ENCODE measurements around the gene ATG3.
"Not testable (repeated sequence)": the region's sequence is repeated elsewhere in the genome, so short reads cannot be mapped to it uniquely, and the experiment has no call there.

ATG3 gene

GRCh38 chr3:112561734-112562529 is at the start of gene ATG3, which contains the start of gene SLC35A5:
Gene ATG3 (minus strand): TSS chr3:112561962. CDS start chr3:112561528, 434 bp downstream.
Gene SLC35A5 (plus strand): TSS chr3:112562045. CDS start chr3:112563404, 1,359 bp downstream.
- peak; percentile 98 to 99 for DNase-seq (ENCODE audit: low read depth in 2 of 2)

DNA sequence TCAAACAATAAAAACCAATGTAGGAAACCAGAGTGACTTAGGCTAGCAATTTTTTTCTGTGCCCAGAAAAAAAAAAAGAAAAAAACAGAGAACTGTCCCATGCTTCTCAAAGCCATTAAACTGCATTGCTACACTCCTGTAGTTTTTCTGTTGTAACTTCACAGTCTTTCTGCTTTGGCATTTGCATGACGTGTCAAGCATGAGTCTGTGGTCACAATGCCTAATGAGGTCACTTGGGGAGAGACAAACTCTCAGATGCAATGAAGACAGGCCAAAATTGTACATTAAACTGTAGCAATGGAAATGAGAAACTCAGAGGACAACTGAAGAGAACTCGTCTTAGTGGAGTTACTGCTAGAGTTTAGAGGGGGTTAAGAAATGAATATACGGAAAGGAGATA is 48.4 kb upstream of the ATG3 start:
- DNase-seq (ENCODE audit: low read depth in 2 of 2), result no peak

GRCh38 chr3:112607863-112608262 is 46.1 kb upstream of the ATG3 start:
- DNase-seq (ENCODE audit: low read depth in 2 of 2), result no peak

- no peak for DNase-seq (ENCODE audit: low read depth in 2 of 2)
Observed at GRCh38 chr3:112606098-112606497, 44.3 kb upstream of the ATG3 start.

- no peak for DNase-seq (ENCODE audit: low read depth in 2 of 2)
Observed at GRCh38 chr3:112605285-112605684, 43.5 kb upstream of the ATG3 start.

GRCh38 chr3:112604536-112604935 is 42.8 kb upstream of the ATG3 start:
- DNase-seq (ENCODE audit: low read depth in 2 of 2), result no peak

DNA sequence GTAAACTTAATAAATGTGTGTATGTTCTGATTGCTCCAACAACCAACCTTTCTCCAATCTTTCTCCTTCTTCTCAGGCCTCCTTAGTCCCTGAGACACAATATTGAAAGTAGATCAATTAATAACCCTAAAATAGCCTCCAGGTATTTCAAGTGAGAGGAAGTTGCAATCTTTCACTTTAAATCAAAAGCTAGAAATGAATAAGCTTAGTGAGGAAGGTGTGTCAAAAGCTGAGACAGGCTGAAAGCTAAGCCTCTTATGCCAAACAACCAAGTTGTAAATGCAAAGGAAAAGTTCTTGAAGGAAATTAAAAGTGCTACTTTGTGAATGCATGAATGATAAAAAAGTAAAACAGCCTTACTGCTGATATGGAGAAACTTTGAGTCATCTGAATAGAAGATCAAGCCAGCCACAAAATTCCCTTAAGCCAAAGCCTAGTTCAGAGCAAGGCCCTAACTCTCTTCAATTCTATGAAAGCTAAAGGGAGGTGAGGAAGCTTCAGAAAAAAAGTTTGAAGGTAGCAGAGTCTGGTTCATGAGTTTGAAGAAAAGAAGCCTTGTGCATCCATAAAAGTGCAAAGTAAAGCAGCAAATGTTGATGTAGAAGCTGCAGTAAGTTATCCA is 40.6 kb upstream of the ATG3 start:
- no peak for DNase-seq (ENCODE audit: low read depth in 2 of 2)

GRCh38 chr3:112598731-112599130 is 37.0 kb upstream of the ATG3 start:
- no peak for DNase-seq (ENCODE audit: low read depth in 2 of 2)

GRCh38 chr3:112597945-112598344 is 36.2 kb upstream of the ATG3 start:
- DNase-seq (ENCODE audit: low read depth in 2 of 2), result no peak

GRCh38 chr3:112594856-112595255 is 33.1 kb upstream of the ATG3 start:
- DNase-seq (ENCODE audit: low read depth in 2 of 2), result no peak

- no peak for DNase-seq (ENCODE audit: low read depth in 2 of 2)
Observed at GRCh38 chr3:112593258-112593657, 31.5 kb upstream of the ATG3 start.

GRCh38 chr3:112587336-112587735 is 25.6 kb upstream of the ATG3 start:
- no peak for DNase-seq (ENCODE audit: low read depth in 2 of 2)

GRCh38 chr3:112585782-112586181 is 24.0 kb upstream of the ATG3 start:
- no peak for DNase-seq (ENCODE audit: low read depth in 2 of 2)

- DNase-seq (ENCODE audit: low read depth in 2 of 2), result no peak
Observed at GRCh38 chr3:112583105-112583504, 21.3 kb upstream of the ATG3 start.

DNA sequence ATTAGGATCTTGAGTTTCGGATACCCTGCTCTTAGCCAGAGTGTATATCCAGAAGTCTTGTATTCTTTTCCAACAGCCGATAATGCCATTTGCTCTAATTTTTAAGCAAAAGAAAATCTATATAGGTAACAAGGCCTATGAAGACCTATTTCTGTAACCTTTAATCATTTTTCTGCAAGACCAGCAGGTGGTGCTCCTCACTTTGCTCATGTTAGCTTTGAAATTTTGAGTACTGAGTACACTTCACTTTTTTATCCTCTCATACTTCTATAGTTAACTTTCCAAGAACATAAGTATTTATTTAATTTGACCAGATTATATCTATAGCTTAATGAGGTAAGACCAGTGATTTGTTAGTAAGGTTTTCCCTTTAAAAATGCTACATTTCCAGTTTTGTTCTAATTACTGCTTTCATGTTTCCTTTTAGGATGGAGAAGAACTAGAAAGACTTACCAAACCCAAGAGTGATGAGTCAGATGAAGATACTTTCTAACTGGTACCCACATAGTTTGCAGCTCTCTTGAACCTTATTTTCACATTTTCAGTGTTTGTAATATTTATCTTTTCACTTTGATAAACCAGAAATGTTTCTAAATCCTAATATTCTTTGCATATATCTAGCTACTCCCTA is 20.6 kb upstream of the ATG3 start:
- DNase-seq (ENCODE audit: low read depth in 2 of 2), result no peak

GRCh38 chr3:112579697-112580096 is 17.9 kb upstream of the ATG3 start:
- DNase-seq (ENCODE audit: low read depth in 2 of 2), result no peak

GRCh38 chr3:112579232-112579631 is 17.5 kb upstream of the ATG3 start:
- DNase-seq (ENCODE audit: low read depth in 2 of 2), result no peak

DNA sequence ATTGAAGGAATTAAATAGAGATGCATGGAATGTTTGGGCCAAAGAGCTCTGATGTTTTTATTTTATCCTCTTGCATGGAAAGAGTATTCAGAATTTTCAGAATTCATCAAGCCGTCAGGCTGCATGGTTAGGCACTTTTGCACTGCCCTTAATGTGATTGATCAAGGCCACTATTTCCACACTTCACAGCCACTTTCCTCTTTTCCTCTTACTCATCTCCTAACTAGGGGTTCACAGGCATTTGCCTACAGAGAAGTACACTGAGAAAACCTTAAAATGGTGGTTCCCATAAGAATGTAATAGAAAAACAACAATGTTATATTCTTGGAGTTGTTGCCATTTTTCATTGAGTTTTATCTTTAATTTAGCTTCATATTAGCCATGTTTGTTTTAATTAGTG is 10.9 kb upstream of the ATG3 start:
- DNase-seq (ENCODE audit: low read depth in 2 of 2), result no peak

GRCh38 chr3:112569265-112569664 is 7.5 kb upstream of the ATG3 start:
- no peak for DNase-seq (ENCODE audit: low read depth in 2 of 2)

DNA sequence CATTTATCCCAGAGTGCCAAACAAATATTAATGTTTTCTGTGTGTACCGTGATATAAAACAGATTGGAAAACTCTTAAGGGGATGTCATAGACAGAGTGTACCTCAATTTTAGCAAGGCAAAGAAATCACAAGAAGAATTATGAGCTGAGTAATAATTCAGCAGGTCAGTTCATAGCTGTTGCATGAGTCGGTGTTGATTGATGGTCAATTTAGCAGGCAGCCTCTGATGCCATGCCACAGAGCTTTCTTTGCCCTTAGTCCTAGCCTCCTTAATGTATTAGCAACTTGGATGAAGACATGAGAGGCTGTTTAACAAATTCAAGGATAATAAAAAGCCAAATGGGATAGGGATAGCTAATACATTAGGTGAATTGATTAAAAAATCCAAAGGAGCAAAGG is 6.9 kb upstream of the ATG3 start:
- no peak for DNase-seq (ENCODE audit: low read depth in 2 of 2)

DNA sequence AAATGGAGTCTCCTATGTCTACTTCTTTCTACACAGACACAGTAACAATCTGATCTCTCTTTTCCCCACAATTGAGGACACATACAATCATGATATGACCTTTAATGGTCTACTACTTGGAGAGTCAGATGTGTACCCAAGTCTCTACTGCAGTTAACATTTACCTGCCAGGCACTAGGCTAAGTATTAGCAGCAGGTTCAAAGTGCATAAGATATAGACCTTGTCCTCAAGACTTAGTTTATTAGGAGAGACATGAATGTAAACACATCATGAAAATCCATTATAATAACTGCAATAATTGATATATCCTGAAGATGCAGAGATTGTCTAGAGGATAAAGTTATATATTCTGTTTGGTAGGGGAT is 3.2 kb upstream of the ATG3 start:
- DNase-seq (ENCODE audit: low read depth in 2 of 2), result no peak

- DNase-seq (ENCODE audit: low read depth in 2 of 2), result not testable (repeated sequence)
Observed at GRCh38 chr3:112564247-112564939, 2.6 kb upstream of the ATG3 start.

- peak in 1 of 2 donors; percentile 59 for DNase-seq (ENCODE audit: low read depth in 2 of 2)
Observed at GRCh38 chr3:112561484-112561733, 353 bp downstream of the ATG3 start.

Data from activated CD8-positive, alpha-beta memory T cell treated with anti-CD3 and anti-CD28 coated beads for 4 hours (primary cell).